Left lung (tissue), 10 donors: ENCODE results near the gene VPS16. TPM values are rescaled to one million over a fixed set of nuclear protein-coding genes. Genes with fewer than 3 reads are reported as not detected.

ENCODE experiments used
- ATAC-seq: fragments of 200-7000 bp; cut with Tn5 transposase; one replicate; pipeline ENCODE4 v1.9.1; 2020; ENCODE audit warnings: moderate library complexity
- DNase-seq, 4 donors: peaks; one replicate each; pipeline ENCODE4 v3.0.0-alpha.2; 2013 to 2020
- H3K27ac ChIP-seq, 2 donors: fragments of 200-600 bp; sonication (generic) in 1 of 2; one replicate each; pipeline versions ENCODE4 v1.5.0 to v1.8.0; 2020 to 2021
- H3K27me3 ChIP-seq, 2 donors: fragments of 200-600 bp; sonication (generic) in 1 of 2; one replicate each; pipeline versions ENCODE4 v1.5.0 to v1.8.0; 2020 to 2021
- H3K36me3 ChIP-seq, 2 donors: fragments of 200-600 bp; sonication (generic) in 1 of 2; one replicate each; pipeline versions ENCODE4 v1.5.0 to v1.8.0; 2020 to 2021
- H3K4me1 ChIP-seq, 2 donors: fragments of 200-600 bp; one replicate each; pipeline ENCODE4 v1.8.0; 2021
- H3K4me3 ChIP-seq, 2 donors: fragments of 200-600 bp; sonication (generic) in 1 of 2; one replicate each; pipeline versions ENCODE4 v1.5.0 to v1.8.0; 2020 to 2021; ENCODE audit warnings: mild to moderate bottlenecking in 1 of 2
- H3K9me3 ChIP-seq, 2 donors: fragments of 200-600 bp; sonication (generic) in 1 of 2; one replicate each; pipeline versions ENCODE4 v1.5.0 to v1.8.0; 2020 to 2021
- CTCF ChIP-seq, 2 donors: fragments of 200-600 bp; sonication (generic) in 1 of 2; IDR thresholded peaks; one replicate each; pipeline versions ENCODE4 v1.5.0 to v1.8.0; 2021; ENCODE audit warnings: antibody characterized with exemption in 2 of 2
- intact Hi-C, 2 donors: fragments of 100-400 bp; cut with DNase I; formaldehyde crosslinking; loops; one replicate each; pipeline versions ENCODE4 v1.11.2 to v1.14.2; 2022
- polyA plus RNA-seq, 6 donors: library from polyadenylated mRNA; unstranded; fragments of 120-200 nt; gene quantifications; one replicate each; pipeline ENCODE4 v1.2.1, GENCODE V29; 2013; ENCODE audit not compliant: insufficient read length in 6 of 6
- total RNA-seq, 2 donors: library from RNA; stranded (reverse); fragmentation: NEBNext Ultra II Directional; extraction: Animal tissue kit (Norgen Biotek cat#: 25700); gene quantifications; one replicate each; pipeline ENCODE4 v1.2.1, GENCODE V29; 2021
- donor health status: DM: no; HTN: yes; CAD: no.
- donor health status: DM: no; HTN: no; CAD: no.

The VPS16 gene
- total and polyA plus RNA-seq, 8 donors: 31.9 to 42.7 (median 36.3) TPM

GRCh38 chr20:2804041-2804828 is 36.3 kb upstream of the VPS16 start:
- no peak overlapping the region for H3K4me3 ChIP-seq
- H3K9me3 ChIP-seq: no peaks in the 10 kb centered on the region
- no peak for TF ChIP-seq CTCF (IDR thresholded peaks at IDR 0.05)
- no peak for DNase-seq
- H3K36me3 ChIP-seq: no peaks in the 10 kb centered on the region
- H3K27me3 ChIP-seq: peaks cover 61 to 100% of the 10 kb centered on the region in 2 donors
- peaks cover 0 to 22% of the 10 kb centered on the region in 2 donors for H3K4me1 ChIP-seq
- intact Hi-C loops: no loop called here
- ATAC-seq: no peak
- H3K27ac ChIP-seq: no peak overlapping the region

- H3K27ac ChIP-seq: no peak overlapping the region
- intact Hi-C loops: no loop called here
- peaks cover 0 to 14% of the 10 kb centered on the region in 2 donors for H3K4me1 ChIP-seq
- ATAC-seq (peak; percentile 37), DNase-seq (peak in 1 of 4 donors; percentile 75)
- TF ChIP-seq CTCF (IDR thresholded peaks at IDR 0.05): no peak
- H3K4me3 ChIP-seq: no peak overlapping the region
- H3K36me3 ChIP-seq: no peaks in the 10 kb centered on the region
- H3K9me3 ChIP-seq: no peaks in the 10 kb centered on the region
- H3K27me3 ChIP-seq: peaks cover 59 to 100% of the 10 kb centered on the region in 2 donors
Observed at GRCh38 chr20:2804852-2805688, 35.5 kb upstream of the VPS16 start.

GRCh38 chr20:2805689-2806350 is 34.7 kb upstream of the VPS16 start:
- DNase-seq (peak in 1 of 4 donors; percentile 76), ATAC-seq (no peak)
- H3K4me1 ChIP-seq: peaks cover 0 to 6% of the 10 kb centered on the region in 2 donors
- H3K27me3 ChIP-seq: peaks cover 52 to 99% of the 10 kb centered on the region in 2 donors
- H3K4me3 ChIP-seq: no peak overlapping the region
- intact Hi-C loops: no loop called here
- no peak overlapping the region for H3K27ac ChIP-seq
- no peaks in the 10 kb centered on the region for H3K36me3 ChIP-seq
- no peaks in the 10 kb centered on the region for H3K9me3 ChIP-seq
- no peak for TF ChIP-seq CTCF (IDR thresholded peaks at IDR 0.05)

GRCh38 chr20:2806351-2806701 is 34.2 kb upstream of the VPS16 start:
- no peak for ATAC-seq
- H3K27ac ChIP-seq: no peak overlapping the region
- peaks cover 0 to under 1% of the 10 kb centered on the region in 2 donors for H3K4me1 ChIP-seq
- no peaks in the 10 kb centered on the region for H3K36me3 ChIP-seq
- intact Hi-C loops: no loop called here
- no peak for DNase-seq
- H3K27me3 ChIP-seq: peaks cover 47 to 99% of the 10 kb centered on the region in 2 donors
- H3K4me3 ChIP-seq: no peak overlapping the region
- TF ChIP-seq CTCF (IDR thresholded peaks at IDR 0.05): no peak
- no peaks in the 10 kb centered on the region for H3K9me3 ChIP-seq
